ENCODE results near the gene RTN4IP1.
"Not testable (repeated sequence)": the region's sequence is repeated elsewhere in the genome, so short reads cannot be mapped to it uniquely, and the experiment has no call there.

Gene RTN4IP1

DNA sequence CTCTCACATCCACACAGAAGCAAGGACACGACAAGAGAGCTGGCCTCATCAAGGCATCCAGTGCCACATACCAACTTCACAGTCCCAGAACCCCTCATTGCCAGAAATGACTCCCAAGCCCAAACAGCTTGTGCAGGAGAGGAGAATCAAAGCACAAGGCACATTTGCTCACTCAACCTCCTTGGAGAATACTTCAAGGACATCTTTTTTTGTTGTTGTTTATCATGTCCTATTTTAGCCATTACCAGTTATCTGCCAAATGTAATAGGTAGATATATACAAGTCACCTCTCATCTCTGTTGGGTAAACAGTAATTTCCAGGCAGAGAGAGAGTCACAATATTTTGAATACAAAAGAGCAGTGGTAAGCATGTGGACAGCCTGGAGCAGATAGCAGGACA, 47.8 kb downstream of the RTN4IP1 start:
- no peak for DNase-seq (ENCODE audit: low read depth)

DNA sequence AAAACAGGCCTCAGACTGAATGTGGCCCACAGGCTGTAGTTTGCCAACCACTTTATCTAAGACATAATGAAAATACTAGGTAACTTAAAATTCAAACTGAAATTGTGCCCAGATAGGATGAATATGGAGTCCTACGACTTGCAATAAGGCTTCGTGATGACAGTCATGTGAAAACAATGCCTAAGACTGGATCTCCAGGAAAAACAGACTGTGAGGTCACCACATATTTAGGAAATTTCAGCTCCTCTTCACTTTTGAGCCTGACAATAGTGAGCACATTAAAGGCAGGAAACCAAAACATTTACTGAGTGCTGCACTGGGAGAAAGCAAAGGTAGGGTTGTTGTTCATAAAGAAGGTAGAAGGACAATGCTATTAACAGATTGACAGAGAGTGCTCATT, 50.0 kb downstream of the RTN4IP1 start:
- DNase-seq (ENCODE audit: low read depth): no peak

DNA sequence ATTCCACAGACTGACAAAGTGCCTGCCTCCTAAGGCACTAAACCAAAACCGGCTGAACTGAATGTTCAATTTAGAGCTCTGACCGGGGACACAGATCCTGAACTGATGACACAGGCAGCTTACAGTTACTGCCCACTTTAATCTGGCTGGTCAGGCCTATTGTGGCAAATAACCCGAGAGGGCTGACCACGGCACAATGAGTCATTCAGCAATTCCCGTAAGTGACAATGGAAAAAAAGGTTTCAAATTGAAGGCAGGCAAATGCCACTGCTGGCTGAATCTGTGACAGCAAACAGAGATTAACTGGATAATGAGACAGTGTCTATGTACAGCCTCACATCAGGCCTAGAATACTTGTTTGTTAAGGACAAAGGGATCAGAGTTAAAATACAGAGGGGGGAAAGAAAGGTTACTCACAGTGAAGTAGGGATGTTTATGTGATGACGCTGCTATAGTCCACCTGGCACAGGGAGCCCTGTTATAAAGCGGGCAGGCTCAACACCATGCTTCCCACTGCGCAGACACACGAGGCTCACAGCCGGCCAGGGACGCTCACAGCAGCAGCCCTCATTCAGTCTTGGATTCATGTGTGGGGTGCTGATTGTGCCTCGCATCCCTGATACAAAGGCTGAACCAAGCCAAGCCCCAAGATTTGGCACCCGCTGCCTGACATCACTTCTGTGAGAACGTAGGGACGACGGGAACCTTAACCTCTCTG, 54.4 kb downstream of the RTN4IP1 start:
- DNase-seq (ENCODE audit: low read depth): no peak

DNA sequence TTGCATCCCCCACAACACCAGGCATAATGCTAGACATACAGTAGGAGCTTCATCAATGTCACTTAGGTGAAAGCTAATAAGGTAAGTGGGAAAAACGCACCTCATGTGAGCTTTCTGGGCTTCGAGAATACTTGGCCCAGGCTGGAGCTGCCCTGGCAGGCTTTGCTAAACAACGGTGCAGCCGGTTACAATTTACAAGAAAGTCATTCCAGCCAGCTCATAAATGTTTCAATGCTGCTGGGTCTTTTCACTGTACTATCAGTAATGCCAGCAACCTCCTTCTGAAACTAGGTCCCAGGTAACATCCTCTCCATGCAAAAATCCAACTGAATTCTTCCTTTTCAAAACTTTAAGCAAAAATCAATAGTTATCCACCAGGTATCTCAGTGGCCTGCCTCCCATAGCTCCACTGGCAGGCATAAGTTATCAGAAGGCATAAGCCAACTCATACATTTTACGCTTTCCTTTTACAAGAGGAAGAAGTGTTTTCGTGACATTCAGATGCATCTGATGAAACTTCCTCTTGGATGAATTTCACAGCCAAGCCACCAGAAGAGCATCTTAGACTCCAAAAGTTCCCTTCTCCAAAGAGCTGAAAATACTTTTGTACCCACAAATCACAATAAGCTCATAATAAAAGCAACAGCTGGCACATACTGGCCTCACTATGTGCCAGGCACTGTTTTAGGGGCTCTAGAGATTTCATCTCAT, 56.3 kb downstream of the RTN4IP1 start:
- no peak for DNase-seq (ENCODE audit: low read depth)

DNA sequence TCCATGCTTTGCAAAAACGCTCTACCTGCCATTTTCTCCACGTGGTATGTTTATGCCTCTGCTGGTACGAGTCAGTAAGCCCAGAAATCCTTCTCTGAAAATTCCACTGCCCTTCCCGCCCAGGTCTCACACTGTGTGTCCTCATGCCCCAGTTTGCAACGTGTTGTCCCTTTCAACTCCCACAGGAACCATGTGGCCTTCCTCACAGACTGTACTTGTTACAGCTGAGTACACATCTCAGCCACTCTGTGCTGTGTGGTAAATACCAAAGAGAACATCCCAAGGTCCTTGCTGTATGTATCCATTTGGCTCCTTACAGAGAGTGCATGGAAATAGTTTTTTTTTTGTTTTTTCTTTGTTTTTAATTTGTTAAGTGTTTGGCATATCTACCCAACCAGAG, 56.9 kb downstream of the RTN4IP1 start:
- DNase-seq (ENCODE audit: low read depth): no peak

DNA sequence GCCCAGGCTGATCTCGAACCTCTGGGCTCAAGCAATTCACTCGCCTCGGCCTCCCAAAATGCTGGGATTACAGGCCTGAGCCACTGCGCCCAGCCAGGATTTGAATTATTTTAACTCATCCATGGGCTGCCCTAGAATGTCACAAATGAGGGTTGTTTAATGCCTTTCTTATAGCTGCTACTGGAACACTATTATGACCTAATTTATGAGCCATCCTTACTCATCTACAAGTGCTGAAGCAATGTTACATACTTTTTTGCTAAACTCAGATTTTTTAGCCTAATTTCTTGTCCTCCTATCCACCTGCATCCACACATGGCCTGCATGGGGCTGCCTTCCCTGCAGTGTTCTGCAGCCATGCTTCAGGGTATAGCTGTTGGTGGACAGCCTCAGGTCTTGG, 59.9 kb downstream of the RTN4IP1 start:
- no peak for DNase-seq (ENCODE audit: low read depth)

DNA sequence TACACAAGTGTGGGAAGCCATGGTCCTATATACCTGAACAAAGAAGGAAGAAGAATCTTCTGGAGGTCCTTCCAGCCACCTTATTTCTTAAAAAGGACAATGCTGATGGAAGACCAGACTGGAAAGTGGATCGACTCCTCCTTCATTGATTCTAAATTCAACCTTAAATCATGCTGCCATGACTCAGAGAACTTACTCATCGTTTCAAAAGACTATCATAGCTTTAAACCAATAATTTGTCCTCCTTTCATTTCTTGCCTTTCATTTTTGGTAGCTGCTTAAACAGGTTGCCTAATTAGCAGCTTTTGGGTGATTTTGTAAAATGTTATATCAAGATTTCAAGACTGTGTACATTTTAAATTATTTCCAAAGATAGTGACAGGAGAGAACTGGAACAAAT, 60.8 kb downstream of the RTN4IP1 start:
- DNase-seq (ENCODE audit: low read depth): no peak

DNA sequence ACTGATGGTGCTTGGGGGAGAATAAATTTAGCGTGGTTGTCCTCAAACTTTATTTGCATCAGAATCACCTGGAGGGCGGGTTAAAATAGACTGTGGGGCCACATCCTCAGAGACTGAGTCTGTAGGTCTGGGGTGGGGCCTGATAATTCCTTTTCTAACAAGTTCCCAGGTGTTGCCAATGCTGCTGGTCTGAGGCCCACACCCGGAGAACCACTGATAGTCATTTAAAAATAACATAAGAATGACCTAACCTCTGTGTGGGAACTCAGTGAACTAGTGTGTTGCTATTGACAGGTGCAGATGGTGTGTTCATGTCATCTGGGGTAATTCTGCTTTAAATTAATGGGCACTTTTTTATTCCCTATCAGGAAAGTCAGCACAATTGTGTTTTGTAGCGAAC, 64.8 kb downstream of the RTN4IP1 start:
- DNase-seq (ENCODE audit: low read depth): no peak

DNA sequence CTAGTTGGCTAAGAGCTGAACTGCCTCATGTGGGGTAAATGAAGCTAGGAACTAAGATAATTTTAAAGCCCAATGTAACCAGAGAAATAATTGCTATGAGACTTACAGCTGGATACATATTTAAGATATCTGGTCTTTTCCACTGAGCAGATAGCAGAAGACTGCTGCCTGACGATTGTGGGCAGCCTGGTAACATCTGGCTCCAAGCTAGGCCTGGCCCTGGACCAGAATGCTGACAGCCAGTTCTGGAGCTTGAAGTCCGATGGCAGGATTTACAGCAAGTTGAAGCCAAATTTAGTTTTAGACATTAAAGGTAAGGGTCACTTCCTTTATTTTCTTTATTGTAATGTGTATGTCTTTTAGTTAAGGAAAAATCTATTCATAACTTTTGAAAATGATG, 65.7 kb downstream of the RTN4IP1 start:
- DNase-seq (ENCODE audit: low read depth): no peak

DNA sequence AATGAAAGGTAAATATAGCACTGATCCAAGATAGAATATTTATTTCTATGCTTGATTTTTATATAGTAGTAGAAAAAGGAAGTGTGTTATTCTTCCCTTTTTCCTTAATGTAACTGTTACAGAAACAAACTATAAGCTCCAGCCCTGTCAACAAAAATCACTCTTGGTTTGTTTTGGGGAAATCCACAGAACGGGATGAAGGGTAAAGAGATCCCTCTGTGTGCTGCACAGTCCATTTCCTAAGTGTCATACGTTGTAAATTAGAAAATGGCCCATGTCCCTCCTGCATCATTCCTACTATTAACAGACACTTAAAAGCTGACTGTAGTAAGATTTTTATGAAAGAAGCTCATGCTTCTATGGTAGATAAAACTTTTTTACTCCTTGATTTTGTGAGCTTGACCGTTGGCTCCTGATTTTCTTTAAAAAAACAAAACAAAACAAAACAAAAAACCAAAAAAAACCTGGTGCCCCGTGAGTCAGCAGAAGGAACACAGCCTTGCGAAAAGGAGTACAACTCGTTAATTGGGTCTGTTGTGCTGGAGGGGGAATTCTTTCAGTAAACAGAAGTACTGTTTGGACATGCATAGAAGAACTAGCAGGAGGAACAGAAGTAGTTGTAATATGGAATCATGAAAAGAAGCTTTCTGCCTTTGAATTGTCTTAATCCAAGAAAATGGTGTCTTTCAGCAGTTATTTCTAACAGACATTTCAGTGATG, 67.5 kb downstream of the RTN4IP1 start:
- DNase-seq (ENCODE audit: low read depth): no peak

DNA sequence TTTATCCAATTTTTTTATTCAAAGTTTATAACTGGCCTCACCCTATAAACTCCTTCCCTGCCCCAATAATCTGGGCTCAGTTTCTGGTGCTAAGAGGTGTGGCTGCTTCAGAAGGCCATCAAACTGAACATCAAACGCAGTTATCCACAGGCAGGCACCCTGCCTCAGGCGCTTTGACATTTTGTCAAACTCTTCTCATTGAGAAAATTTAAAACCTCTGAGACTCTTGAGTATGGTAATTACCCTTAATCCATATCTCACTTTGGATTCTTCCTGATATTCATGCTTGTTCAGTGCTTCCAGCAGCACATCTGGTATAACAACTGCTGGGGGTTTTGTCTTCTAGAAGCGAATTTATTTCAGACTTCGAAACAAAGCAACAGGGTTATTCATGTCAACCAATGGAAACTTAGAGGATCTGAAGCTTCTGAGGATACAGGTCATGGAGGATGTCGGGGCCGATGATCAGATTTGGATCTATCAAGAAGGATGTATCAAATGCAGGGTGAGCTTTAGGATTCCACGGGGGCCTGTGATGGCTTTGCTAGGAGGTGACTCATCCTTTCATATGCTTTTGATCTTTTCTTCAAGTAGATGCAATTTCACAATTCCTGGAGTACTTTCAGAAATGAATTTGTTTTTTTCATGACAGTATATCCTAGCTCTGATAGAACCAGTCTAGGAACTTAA, 68.2 kb downstream of the RTN4IP1 start:
- DNase-seq (ENCODE audit: low read depth): no peak

DNA sequence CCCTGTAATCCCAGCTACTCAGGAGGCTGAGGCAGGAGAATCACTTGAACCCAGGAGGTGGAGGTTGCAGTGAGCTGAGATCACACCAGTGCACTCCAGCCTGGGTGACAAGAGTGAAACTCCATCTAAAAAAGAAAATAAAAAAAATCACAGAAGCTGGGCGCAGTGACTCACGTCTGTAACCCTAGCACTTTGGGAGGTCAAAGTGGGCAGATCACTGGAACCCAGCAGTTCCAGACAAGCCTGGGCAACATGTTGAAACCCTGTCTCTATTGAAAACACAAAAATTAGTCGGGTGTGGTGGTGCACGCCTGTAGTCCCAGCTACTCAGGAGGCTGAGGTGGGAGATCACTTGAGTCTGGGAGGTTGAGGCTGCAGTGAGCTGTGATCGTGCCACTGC, 69.6 kb downstream of the RTN4IP1 start:
- DNase-seq (ENCODE audit: low read depth): not testable (repeated sequence)

DNA sequence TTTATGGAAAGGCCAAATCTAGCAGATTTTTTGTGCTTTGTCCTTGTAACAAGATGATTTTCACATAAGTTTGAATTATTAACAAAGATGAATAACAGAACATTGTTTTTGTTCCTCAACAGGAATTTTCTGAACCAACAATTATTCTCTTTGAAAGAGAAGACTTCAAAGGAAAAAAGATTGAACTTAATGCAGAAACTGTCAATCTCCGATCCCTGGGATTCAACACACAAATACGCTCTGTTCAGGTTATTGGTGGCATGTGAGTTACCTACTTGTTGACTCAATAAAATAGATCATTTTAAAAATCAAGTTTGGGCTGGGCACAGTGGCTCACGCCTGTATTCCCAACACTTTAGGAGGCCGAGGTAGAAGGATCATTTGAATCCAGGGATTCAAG, 70.9 kb downstream of the RTN4IP1 start:
- no peak for DNase-seq (ENCODE audit: low read depth)

DNA sequence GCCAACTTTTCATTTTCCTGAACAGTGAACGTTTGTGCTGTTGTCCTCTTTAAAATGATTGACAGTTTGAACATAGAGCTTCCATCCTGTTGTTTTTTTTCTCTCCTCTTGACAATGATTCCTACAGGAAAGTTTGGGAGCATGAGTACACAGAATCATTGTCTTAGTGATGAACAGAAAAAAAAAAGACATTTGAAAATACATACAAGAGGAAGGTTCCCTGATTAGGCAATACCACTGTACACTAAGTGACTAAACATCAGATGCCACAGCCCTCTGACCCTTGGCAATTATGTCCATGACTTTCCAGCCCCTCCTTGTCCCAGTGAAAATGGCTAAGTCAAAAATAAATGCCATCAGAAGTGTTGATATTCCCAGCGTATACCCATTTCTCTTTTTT, 71.5 kb downstream of the RTN4IP1 start:
- no peak for DNase-seq (ENCODE audit: low read depth)

DNA sequence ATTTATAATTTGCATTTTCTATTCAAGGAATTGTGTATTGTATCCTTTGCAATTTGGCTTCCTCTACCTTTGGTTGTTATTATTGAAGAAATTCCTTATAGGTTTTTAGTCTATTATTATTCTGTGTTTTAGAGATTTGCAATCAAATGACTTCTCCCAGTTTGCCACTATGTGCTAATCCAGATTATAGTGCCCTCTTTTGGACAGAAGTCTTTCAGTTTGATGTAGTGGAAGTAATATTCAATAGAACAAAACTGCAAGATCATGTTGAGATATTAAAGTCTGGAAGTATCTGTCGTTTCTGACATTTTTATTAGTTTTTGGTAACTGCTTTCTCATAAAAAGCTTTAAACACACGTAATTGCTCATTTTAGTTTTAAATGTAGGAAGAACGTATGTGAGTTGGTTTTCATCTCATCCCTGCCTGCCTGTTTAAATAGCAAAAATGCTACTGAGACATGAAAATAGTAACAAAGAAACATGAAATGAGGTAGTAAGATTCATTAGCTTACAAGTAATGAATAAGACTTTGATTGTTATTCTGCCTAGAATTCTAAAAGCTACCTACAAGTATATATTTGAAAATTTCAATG, 72.8 kb downstream of the RTN4IP1 start:
- DNase-seq (ENCODE audit: low read depth): no peak

DNA sequence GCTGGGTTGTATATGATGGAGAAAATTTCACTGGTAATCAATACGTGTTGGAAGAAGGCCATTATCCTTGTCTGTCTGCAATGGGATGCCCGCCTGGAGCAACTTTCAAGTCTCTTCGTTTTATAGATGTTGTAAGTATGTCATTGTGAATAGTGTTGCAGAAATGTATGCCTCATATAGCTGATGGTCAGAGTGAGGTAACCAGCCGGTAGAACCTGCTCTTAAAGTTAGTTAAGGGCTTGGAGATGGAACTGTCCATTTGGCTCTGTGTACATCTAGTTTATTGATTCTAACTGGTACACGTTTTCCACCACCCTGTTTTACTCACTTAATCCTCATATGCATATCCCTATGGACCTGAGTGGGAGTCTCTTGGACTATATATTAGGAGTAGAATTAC, 73.5 kb downstream of the RTN4IP1 start:
- no peak for DNase-seq (ENCODE audit: low read depth)

DNA sequence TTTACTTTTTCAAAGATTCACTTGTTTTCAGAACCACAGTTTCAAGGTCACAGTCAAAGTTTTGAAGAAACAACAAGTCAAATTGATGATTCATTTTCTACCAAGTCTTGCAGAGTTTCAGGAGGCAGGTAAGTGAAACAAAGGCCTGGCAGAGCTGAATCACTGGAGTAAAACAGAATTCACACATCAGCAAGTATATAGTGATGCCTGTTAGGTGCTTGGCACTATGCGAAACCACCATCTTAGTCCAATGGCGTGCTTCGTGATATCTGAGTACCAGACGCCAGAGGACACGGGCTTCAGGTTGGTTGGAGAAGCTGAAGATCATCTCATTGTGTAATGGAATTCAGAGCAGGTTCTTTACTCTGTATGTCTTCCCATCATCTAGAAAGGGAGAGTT, 75.9 kb downstream of the RTN4IP1 start:
- no peak for DNase-seq (ENCODE audit: low read depth)

DNA sequence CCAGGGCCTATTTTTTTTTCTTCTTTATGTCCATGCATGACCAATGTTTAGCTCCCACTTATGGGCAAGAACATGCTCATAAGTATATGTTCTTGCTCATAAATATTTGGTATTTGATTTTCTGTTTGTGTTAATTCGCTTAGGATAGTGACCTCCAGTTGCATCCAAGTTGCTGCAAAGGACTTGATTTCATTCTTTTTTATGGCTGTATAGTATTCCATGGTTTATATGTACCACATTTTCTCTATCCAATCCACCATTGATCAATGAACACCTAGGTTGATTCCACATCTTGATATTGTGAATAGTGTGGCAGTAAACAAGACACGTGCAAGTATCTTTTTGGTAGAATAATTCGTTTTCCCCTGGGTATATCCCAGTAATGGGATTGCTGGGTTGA, 78.1 kb downstream of the RTN4IP1 start:
- DNase-seq (ENCODE audit: low read depth): no peak

DNA sequence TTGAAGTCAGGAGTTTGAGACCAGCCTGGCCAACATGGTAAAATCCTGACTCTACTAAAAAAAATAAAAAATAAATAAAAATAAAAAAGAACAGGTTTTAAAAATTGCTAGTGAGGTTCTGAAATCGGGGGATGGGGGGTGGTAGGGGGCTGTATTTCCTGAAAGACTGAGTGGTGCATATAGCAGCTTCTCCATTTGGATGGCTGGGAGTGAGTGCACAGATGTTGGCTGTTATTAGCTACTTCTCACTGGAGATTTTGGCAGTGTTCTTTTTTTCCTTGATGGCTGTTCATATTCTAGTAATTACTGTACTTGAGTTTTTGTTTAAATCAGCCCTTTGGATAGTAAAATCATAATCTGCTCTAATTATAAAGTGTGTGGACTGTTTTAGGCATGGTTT, 79.8 kb downstream of the RTN4IP1 start:
- no peak for DNase-seq (ENCODE audit: low read depth)

DNA sequence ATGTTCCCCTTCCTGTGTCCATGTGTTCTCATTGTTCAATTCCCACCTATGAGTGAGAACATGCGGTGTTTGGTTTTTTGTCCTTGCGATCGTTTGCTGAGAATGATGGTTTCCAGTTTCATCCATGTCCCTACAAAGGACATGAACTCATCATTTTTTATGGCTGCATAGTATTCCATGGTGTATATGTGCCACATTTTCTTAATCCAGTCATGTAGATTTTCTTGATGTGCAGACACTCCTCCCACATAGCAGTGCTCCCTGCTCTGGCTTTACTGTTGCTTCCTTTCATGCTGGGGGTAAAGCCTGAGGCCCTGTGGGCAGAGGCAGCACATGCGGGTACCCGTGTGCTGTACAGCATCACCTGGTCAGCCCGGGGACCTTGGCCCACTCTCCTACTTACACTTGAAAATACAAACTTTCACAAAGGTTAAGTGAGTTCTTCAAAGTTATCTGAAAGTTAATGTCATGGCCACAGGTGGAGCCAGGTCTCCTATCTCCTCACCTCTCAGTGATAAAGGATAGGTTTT, 80.3 kb downstream of the RTN4IP1 start:
- DNase-seq (ENCODE audit: low read depth): not testable (repeated sequence)

DNA sequence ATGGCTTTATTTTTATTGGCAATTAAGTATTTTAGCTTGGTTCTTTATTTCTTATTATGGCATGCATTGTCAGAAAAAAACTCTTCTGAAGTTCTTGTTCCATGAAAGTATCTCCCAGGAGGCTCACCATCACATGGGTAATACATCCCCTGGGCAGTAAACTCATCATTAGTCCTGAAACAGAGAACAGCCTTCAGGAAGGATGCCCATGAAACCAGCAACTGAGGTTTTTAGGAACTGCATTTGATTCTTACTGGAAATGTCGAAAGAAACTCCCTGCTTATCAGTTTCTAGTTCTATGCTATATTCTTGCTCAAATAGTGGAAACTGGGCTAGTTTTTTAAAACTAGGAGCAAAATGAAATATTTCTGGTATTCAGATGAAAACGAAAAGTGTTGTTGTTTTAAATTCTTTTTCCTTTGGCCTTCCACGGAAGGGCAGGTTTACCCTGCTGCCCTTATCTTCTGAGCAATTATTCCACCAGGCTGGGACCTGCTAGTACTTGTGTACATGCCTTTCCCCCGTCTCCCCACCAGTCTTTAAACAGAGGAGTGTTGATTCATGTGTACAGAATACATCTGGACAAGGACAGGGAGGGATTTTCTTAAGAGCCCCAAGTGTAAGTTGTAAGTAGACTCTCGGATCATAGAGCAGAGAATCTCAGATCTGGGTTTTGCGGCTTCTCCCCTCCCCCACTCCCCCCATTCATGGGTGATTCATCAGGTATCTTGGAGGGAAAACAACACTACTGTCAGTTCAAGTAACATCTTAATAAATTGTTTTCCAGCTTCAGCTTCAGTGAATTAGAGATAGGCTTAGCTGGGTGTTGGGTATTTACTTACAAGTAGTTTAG, 81.5 kb downstream of the RTN4IP1 start:
- no peak for DNase-seq (ENCODE audit: low read depth)
